Panc1 (cell line): ENCODE measurements around the gene CALHM4. TPM values are rescaled to one million over a fixed set of nuclear protein-coding genes. Genes with fewer than 3 reads are reported as not detected.

Experiments used
- ATAC-seq: fragments of 200-7000 bp; cut with Tn5 transposase; 2 replicates; pipeline ENCODE4 v1.9.1; 2020; ENCODE audit warnings: mild to moderate bottlenecking, moderate library complexity
- BruUV-seq: library from RNA; stranded (reverse); fragments of 400-500 nt; replicated peaks from 2 replicates; lab custom pipeline; 2021; lab: Mats Ljungman, UMichigan
- CTCF ChIA-PET: fragments of 300-600 bp; sonication (Branson Sonifier 250); formaldehyde crosslinking; loops from one replicate; lab custom pipeline; 2022; ENCODE audit warnings: antibody characterized with exemption; lab: Charles Lee
- POLR2A ChIA-PET: fragments of 300-600 bp; sonication (Branson Sonifier 250); formaldehyde crosslinking; loops from one replicate; lab custom pipeline; 2022; ENCODE audit warnings: antibody characterized with exemption; lab: Charles Lee
- DNase-seq: peaks from one replicate; pipeline ENCODE4 v3.0.0-alpha.2; 2010; ENCODE audit warnings: low read depth, low spot score
- H3K27ac ChIP-seq: 2 replicates; pipeline ENCODE4 v1.5.1; 2011; ENCODE audit warnings: mild to moderate bottlenecking, low read length, inconsistent platforms
- H3K27me3 ChIP-seq: fragments of 200-500 bp; sonication (Bioruptor generic); 2 replicates; pipeline ENCODE4 v1.6.0; 2014; ENCODE audit warnings: low read length, inconsistent platforms; ENCODE audit not compliant: control insufficient read depth, insufficient read depth
- H3K36me3 ChIP-seq: fragments of 200-500 bp; sonication (Bioruptor generic); 2 replicates; pipeline ENCODE4 v1.5.1; 2014; ENCODE audit warnings: inconsistent platforms, mild to moderate bottlenecking, low read length, moderate library complexity; ENCODE audit not compliant: control insufficient read depth, insufficient read depth
- H3K4me1 ChIP-seq: 2 replicates; pipeline ENCODE4 v1.5.1; 2011; ENCODE audit warnings: inconsistent platforms, mild to moderate bottlenecking, low read length, moderate library complexity; ENCODE audit not compliant: control insufficient read depth, insufficient read depth
- H3K4me3 ChIP-seq, 2 experiments: 2 replicates each; pipeline ENCODE4 v1.5.1; 2011 to 2012; ENCODE audit warnings: low read depth in 2 of 2, low read length in 2 of 2, mild to moderate bottlenecking in 2 of 2, inconsistent platforms in 1 of 2, moderate library complexity in 1 of 2
- H3K9me3 ChIP-seq: fragments of 200-500 bp; sonication (Bioruptor generic); 2 replicates; pipeline ENCODE4 v1.5.1; 2014; ENCODE audit warnings: low read depth, mild to moderate bottlenecking, inconsistent platforms, low read length, moderate library complexity; ENCODE audit not compliant: control insufficient read depth, insufficient read depth
- POLR2AphosphoS5 ChIP-seq: IDR thresholded peaks from 2 replicates; pipeline ENCODE4 v1.6.1; 2012; ENCODE audit warnings: mild to moderate bottlenecking, low read depth, low read length, moderate library complexity
- REST ChIP-seq, 2 experiments: IDR thresholded peaks; 2 replicates each; pipeline ENCODE4 v1.6.1; 2011 to 2012; ENCODE audit warnings: low read depth in 2 of 2, control low read depth in 1 of 2, low read length in 1 of 2, mild to moderate bottlenecking in 1 of 2, moderate library complexity in 1 of 2; ENCODE audit not compliant: insufficient read depth in 1 of 2
- SIN3A ChIP-seq: IDR thresholded peaks from 2 replicates; pipeline ENCODE4 v1.6.1; 2012; ENCODE audit warnings: low read depth, mild to moderate bottlenecking, low read length, moderate library complexity, borderline replicate concordance; ENCODE audit not compliant: insufficient read depth
- TCF7L2 ChIP-seq: IDR thresholded peaks from 2 replicates; pipeline ENCODE4 v1.6.1; 2011; ENCODE audit warnings: mild to moderate bottlenecking, low read depth, low read length, inconsistent platforms
- in situ Hi-C: cut with HindIII; loops from 2 replicates; pipeline ENCODE4 v1.10.0; 2016; ENCODE audit warnings: low sequenced_read_pairs, low pct_unique_long_range_greater_than_20kb
- intact Hi-C: fragments of 100-400 bp; cut with micrococcal nuclease; formaldehyde crosslinking; loops from one replicate; pipeline ENCODE4 v1.10.0; 2022; ENCODE audit not compliant: unreplicated experiment
- total RNA-seq: library from RNA; stranded (reverse); gene quantifications from one replicate; pipeline ENCODE4 v1.2.1, GENCODE V29; 2021; ENCODE audit not compliant: unreplicated experiment
- TF ChIP-seq, protein P1 (sequence below): fragments of 450-650 bp; IDR thresholded peaks from 2 replicates; pipeline ENCODE4 v1.5.1; 2017; ENCODE audit warnings: mild to moderate bottlenecking

CALHM4 gene
- total RNA-seq, 1 experiment from 2014 or later = not detected

DNA sequence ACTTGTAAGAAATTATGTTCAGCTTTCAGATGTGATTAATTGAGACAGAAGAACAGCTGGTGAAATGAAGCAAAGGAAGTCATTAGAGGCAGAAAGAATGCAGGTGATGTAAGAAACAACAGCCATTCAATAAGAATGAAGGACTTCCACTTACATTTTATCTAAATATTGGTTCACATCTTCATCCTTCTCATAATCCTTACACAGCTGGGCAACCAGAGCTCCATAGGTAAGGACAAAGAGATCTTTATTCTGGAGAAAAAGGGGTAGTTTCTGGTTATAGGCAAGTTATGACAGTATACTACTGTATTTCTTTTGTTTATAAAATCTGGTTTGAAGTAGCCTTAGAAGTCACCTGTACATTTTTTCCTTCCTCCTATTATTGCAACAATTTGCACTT is 10.4 kb upstream of the CALHM4 start:
- TF ChIP-seq REST (IDR thresholded peaks at IDR 0.05; ENCODE audit: insufficient read depth in 1 of 2, low read depth in 2 of 2, low read length in 1 of 2) (no peak), TCF7L2 (no peak), POLR2AphosphoS5 (no peak), SIN3A (no peak)
- TF ChIP-seq, protein P1, sequence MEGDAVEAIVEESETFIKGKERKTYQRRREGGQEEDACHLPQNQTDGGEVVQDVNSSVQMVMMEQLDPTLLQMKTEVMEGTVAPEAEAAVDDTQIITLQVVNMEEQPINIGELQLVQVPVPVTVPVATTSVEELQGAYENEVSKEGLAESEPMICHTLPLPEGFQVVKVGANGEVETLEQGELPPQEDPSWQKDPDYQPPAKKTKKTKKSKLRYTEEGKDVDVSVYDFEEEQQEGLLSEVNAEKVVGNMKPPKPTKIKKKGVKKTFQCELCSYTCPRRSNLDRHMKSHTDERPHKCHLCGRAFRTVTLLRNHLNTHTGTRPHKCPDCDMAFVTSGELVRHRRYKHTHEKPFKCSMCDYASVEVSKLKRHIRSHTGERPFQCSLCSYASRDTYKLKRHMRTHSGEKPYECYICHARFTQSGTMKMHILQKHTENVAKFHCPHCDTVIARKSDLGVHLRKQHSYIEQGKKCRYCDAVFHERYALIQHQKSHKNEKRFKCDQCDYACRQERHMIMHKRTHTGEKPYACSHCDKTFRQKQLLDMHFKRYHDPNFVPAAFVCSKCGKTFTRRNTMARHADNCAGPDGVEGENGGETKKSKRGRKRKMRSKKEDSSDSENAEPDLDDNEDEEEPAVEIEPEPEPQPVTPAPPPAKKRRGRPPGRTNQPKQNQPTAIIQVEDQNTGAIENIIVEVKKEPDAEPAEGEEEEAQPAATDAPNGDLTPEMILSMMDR = no peak
- Histone ChIP-seq H3K4me1 (no peaks in the 10 kb centered on the region), H3K4me3 (no peak overlapping the region), H3K27me3 (peaks cover 59% of the 10 kb centered on the region), H3K36me3 (no peaks in the 10 kb centered on the region), H3K9me3 (no peaks in the 10 kb centered on the region), H3K27ac (no peak overlapping the region)
- ChIA-PET POLR2A (no interaction called here), CTCF (no interaction called here)
- intact Hi-C loops (no loop called here), in situ Hi-C loops (no loop called here)
- DNase-seq = no peak
- no TSS peak for BruUV-seq
- ATAC-seq = no peak

DNA sequence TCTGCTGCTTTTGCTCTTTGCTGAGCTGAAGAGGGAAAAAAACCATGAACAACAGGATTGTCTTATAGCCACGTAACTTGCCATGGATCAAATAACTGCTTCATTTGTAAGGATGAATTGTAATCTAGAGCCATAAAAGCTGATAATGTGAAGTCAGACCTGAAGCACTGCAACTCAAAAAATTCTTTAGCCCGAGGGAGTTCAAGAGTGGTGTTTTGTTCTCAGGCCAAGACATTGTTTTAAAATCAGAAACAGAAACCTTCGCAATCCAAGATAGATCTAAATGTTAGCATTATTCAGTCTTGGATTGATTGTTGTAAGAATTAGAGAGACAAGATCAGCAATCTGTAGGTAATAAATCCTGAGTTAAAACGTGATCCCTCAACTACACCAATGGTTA is 7.9 kb upstream of the CALHM4 start, which contains the start of gene TRAPPC3L:
Gene TRAPPC3L, minus strand, starts transcription at position 34 of the 400 bp plus-strand sequence. CDS start 170 bp downstream, outside the sequence.
- H3K9me3 ChIP-seq = no peaks in the 10 kb centered on the region
- no peaks in the 10 kb centered on the region for H3K36me3 ChIP-seq
- ATAC-seq = no peak
- ChIA-PET CTCF (no interaction called here), POLR2A (no interaction called here)
- peaks cover 56% of the 10 kb centered on the region for H3K27me3 ChIP-seq
- no peak for DNase-seq
- H3K4me1 ChIP-seq = no peaks in the 10 kb centered on the region
- intact Hi-C loops = no loop called here
- no peak within 1 kb of the TSS for H3K4me3 ChIP-seq
- no peak for TF ChIP-seq POLR2AphosphoS5
- no peak for TF ChIP-seq REST (IDR thresholded peaks at IDR 0.05; ENCODE audit: insufficient read depth in 1 of 2, low read depth in 2 of 2, low read length in 1 of 2)
- TF ChIP-seq, protein P1 = no peak
- no peak for TF ChIP-seq TCF7L2
- no peak for TF ChIP-seq SIN3A
- H3K27ac ChIP-seq = no peak within 1 kb of the TSS
- no TSS peak for BruUV-seq
- in situ Hi-C loops = no loop called here
